Measurements from ENCODE around the gene CTXND2. TPM values are rescaled to one million over a fixed set of nuclear protein-coding genes. Genes with fewer than 3 reads are reported as not detected.

CTXND2 gene
- total RNA-seq, 1 experiment from 2014 or later = not detected

GRCh38 chr1:150881331-150882070 lies 5.4 kb upstream of the CTXND2 start:
- POLR2A ChIA-PET = interaction anchor here (0.7 kb wide), 1 partner anchor 9 kb away, joined by 4 read pairs; no protein-coding TSS in a partner anchor
- TF ChIP-seq SP1 (IDR thresholded peaks at IDR 0.05; ENCODE audit: low read depth) (no peak), MAX (IDR thresholded peaks at IDR 0.05) (no peak), RAD21 (IDR thresholded peaks at IDR 0.05; ENCODE audit: low read depth) (no peak), ZBTB33 (IDR thresholded peaks at IDR 0.05; ENCODE audit: extremely low read depth, insufficient replicate concordance, low read length) (no peak), SIN3A (IDR thresholded peaks at IDR 0.05; ENCODE audit: low read depth) (no peak), EZH2phosphoT487 (IDR thresholded peaks at IDR 0.05; ENCODE audit: borderline replicate concordance) (no peak), ELF1 (IDR thresholded peaks at IDR 0.05; ENCODE audit: borderline replicate concordance, low read depth) (no peak), TCF7L2 (IDR thresholded peaks at IDR 0.05; ENCODE audit: borderline replicate concordance, extremely low read depth, insufficient read depth, insufficient read length) (no peak), POLR2A (IDR thresholded peaks at IDR 0.05; ENCODE audit: borderline replicate concordance, extremely low read depth, insufficient read depth, insufficient read length) (no peak), ZFX (IDR thresholded peaks at IDR 0.05) (no peak), CBX3 (IDR thresholded peaks at IDR 0.05; ENCODE audit: low read depth) (no peak), CEBPB (IDR thresholded peaks at IDR 0.05; ENCODE audit: low read depth) (no peak)
- TF ChIP-seq, protein P1, sequence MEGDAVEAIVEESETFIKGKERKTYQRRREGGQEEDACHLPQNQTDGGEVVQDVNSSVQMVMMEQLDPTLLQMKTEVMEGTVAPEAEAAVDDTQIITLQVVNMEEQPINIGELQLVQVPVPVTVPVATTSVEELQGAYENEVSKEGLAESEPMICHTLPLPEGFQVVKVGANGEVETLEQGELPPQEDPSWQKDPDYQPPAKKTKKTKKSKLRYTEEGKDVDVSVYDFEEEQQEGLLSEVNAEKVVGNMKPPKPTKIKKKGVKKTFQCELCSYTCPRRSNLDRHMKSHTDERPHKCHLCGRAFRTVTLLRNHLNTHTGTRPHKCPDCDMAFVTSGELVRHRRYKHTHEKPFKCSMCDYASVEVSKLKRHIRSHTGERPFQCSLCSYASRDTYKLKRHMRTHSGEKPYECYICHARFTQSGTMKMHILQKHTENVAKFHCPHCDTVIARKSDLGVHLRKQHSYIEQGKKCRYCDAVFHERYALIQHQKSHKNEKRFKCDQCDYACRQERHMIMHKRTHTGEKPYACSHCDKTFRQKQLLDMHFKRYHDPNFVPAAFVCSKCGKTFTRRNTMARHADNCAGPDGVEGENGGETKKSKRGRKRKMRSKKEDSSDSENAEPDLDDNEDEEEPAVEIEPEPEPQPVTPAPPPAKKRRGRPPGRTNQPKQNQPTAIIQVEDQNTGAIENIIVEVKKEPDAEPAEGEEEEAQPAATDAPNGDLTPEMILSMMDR (IDR thresholded peaks at IDR 0.05 in 2 of 3, conservative IDR thresholded peaks at IDR 0.05 in 1 of 3; ENCODE audit: borderline replicate concordance in 1 of 3, insufficient read depth in 1 of 3, low read depth in 2 of 3, low read length in 2 of 3) = no peak
- TF ChIP-seq, protein P2, sequence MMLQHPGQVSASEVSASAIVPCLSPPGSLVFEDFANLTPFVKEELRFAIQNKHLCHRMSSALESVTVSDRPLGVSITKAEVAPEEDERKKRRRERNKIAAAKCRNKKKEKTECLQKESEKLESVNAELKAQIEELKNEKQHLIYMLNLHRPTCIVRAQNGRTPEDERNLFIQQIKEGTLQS (IDR thresholded peaks at IDR 0.05) = no peak
- TF ChIP-seq, protein P3, sequence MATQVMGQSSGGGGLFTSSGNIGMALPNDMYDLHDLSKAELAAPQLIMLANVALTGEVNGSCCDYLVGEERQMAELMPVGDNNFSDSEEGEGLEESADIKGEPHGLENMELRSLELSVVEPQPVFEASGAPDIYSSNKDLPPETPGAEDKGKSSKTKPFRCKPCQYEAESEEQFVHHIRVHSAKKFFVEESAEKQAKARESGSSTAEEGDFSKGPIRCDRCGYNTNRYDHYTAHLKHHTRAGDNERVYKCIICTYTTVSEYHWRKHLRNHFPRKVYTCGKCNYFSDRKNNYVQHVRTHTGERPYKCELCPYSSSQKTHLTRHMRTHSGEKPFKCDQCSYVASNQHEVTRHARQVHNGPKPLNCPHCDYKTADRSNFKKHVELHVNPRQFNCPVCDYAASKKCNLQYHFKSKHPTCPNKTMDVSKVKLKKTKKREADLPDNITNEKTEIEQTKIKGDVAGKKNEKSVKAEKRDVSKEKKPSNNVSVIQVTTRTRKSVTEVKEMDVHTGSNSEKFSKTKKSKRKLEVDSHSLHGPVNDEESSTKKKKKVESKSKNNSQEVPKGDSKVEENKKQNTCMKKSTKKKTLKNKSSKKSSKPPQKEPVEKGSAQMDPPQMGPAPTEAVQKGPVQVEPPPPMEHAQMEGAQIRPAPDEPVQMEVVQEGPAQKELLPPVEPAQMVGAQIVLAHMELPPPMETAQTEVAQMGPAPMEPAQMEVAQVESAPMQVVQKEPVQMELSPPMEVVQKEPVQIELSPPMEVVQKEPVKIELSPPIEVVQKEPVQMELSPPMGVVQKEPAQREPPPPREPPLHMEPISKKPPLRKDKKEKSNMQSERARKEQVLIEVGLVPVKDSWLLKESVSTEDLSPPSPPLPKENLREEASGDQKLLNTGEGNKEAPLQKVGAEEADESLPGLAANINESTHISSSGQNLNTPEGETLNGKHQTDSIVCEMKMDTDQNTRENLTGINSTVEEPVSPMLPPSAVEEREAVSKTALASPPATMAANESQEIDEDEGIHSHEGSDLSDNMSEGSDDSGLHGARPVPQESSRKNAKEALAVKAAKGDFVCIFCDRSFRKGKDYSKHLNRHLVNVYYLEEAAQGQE (IDR thresholded peaks at IDR 0.05; ENCODE audit: low read depth) = no peak

More at GRCh38 chr1:150881331-150882070, 5.4 kb upstream of the CTXND2 start:
- no TSS peak for BruUV-seq (replicated peaks)
- Histone ChIP-seq H3K9me2 (ENCODE audit: insufficient read depth) (no peaks in the 10 kb centered on the region), H3K27ac (ENCODE audit: low read depth, low read length) (no peak overlapping the region), H3K79me2 (ENCODE audit: insufficient read depth, low read length) (no peaks in the 10 kb centered on the region), H3K36me3 (ENCODE audit: control insufficient read depth in 1 of 2, insufficient read depth in 2 of 2, low read length in 2 of 2) (no peaks in the 10 kb centered on the region), H3K9ac (ENCODE audit: low read length) (no peak overlapping the region), H3K27me3 (ENCODE audit: insufficient read depth, low read length) (no peaks in the 10 kb centered on the region), H3K4me2 (ENCODE audit: low read length) (no peak overlapping the region), H2AFZ (ENCODE audit: low read depth, low read length, poor library complexity, severe bottlenecking) (no peak overlapping the region), H3K9me3 (ENCODE audit: control insufficient read depth in 1 of 2, insufficient read depth in 1 of 2, low read depth in 1 of 2, low read length in 2 of 2) (no peaks in the 10 kb centered on the region), H4K20me1 (ENCODE audit: insufficient read depth) (no peaks in the 10 kb centered on the region), H3K4me1 (ENCODE audit: control insufficient read depth in 1 of 2, insufficient read depth in 2 of 2, low read length in 2 of 2) (peaks cover 6 to 14% of the 10 kb centered on the region in 2 experiments; a peak in 3 of 4 replicates), H3K4me3 (replicated peaks in 1 of 2; ENCODE audit: low read depth in 1 of 2, low read length in 2 of 2) (no peak overlapping the region)
- CTCF ChIA-PET = no interaction called here
- DNase-seq (ENCODE audit: low read depth, low spot score) (no peak), ATAC-seq (no peak)
- RAD21 ChIA-PET (ENCODE audit: low non-redundant PET in 1 of 2, low total read pairs in 2 of 2, uncharacterized antibody in 2 of 2, unreplicated experiment in 2 of 2) = no interaction called here
- intact Hi-C loops (cut with micrococcal nuclease) = no loop called here
